Fibroblast of the aortic adventitia (primary cell): Measurements from ENCODE around the gene SPIN3. TPM values are rescaled to one million over a fixed set of nuclear protein-coding genes. Genes with fewer than 3 reads are reported as not detected.

ENCODE experiments used
- DNase-seq: peaks from one replicate; pipeline ENCODE4 v3.0.0-alpha.2; 2010; ENCODE audit warnings: low read depth
- H3K4me3 ChIP-seq: 2 replicates; pipeline ENCODE4 v1.5.1; 2011; ENCODE audit warnings: low read depth, mild to moderate bottlenecking, control low read depth, low read length, moderate library complexity
- total RNA-seq: library from RNA; depleted of rRNA; stranded (reverse); fragments of >200 nt; gene quantifications from 2 replicates; pipeline ENCODE4 v1.2.3, GENCODE V29; 2012; ENCODE audit warnings: low replicate concordance
- TF ChIP-seq, protein P1 (sequence below): IDR thresholded peaks from 2 replicates; pipeline ENCODE4 v1.5.1; 2011; ENCODE audit warnings: mild to moderate bottlenecking, low read length, control low read depth, inconsistent platforms; ENCODE audit not compliant: insufficient read depth

Gene SPIN3
- total RNA-seq, 1 donor: 10.0 TPM

DNA sequence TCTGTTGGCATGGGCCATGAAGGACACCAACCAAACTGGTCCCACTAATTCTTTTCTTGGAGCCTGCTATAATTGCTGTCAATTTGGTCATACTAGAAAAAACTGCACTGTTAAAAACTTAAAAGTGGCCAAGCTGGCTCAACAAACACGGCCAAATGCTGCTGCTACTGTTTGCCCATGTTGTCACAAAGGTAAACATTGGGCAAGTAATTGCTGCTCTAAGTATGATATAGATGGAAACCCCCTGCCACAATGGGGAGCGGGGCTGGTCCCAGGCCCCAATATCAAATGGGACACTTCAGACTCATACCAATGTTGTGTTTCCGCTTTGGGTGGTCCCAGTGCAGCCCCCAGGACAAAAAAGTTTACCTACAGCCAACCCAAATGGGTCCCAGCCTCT, 52.1 kb downstream of the SPIN3 start:
- TF ChIP-seq, protein P1, sequence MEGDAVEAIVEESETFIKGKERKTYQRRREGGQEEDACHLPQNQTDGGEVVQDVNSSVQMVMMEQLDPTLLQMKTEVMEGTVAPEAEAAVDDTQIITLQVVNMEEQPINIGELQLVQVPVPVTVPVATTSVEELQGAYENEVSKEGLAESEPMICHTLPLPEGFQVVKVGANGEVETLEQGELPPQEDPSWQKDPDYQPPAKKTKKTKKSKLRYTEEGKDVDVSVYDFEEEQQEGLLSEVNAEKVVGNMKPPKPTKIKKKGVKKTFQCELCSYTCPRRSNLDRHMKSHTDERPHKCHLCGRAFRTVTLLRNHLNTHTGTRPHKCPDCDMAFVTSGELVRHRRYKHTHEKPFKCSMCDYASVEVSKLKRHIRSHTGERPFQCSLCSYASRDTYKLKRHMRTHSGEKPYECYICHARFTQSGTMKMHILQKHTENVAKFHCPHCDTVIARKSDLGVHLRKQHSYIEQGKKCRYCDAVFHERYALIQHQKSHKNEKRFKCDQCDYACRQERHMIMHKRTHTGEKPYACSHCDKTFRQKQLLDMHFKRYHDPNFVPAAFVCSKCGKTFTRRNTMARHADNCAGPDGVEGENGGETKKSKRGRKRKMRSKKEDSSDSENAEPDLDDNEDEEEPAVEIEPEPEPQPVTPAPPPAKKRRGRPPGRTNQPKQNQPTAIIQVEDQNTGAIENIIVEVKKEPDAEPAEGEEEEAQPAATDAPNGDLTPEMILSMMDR: no peak
- no peak overlapping the region for H3K4me3 ChIP-seq
- no peak for DNase-seq

Other genes starting within 250 kb of the SPIN3 start
- gene SPIN2B, start 126.0 kb upstream of the SPIN3 start, total RNA-seq: 7.4 and 9.4 TPM in 2 replicates
- gene SPIN2A, start 141.9 kb upstream of the SPIN3 start, total RNA-seq: 0.63 TPM in 1 of 2 replicates, not detected in the other